GM12872 (cell line): ENCODE measurements around the gene ALKBH3.

Experiments used
- TF ChIP-seq, protein P1 (sequence below): IDR thresholded peaks from 3 replicates; pipeline ENCODE4 v1.5.1; 2011; ENCODE audit warnings: low read depth, mild to moderate bottlenecking, low read length, moderate library complexity; ENCODE audit not compliant: insufficient read depth

ALKBH3 gene

DNA sequence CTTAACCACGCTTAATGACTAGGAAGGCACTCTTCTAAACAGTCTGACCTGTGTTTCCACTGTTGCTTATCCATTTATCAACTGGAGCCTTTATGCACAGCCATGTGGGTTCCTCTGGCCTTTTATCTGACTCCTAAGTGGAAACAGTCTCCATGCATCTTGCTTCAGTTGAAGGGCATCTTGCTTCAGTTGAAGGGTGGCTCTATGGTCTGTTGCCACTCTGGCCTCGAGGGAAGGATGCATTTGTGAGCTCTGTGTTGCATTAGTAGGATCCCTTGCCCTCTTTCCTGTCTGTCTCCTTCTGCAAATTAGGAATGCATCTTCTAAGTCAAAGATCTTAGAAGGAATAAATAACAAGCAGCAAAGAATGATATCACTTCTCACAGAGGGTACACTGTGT lies 36.0 kb downstream of the ALKBH3 start:
- TF ChIP-seq, protein P1, sequence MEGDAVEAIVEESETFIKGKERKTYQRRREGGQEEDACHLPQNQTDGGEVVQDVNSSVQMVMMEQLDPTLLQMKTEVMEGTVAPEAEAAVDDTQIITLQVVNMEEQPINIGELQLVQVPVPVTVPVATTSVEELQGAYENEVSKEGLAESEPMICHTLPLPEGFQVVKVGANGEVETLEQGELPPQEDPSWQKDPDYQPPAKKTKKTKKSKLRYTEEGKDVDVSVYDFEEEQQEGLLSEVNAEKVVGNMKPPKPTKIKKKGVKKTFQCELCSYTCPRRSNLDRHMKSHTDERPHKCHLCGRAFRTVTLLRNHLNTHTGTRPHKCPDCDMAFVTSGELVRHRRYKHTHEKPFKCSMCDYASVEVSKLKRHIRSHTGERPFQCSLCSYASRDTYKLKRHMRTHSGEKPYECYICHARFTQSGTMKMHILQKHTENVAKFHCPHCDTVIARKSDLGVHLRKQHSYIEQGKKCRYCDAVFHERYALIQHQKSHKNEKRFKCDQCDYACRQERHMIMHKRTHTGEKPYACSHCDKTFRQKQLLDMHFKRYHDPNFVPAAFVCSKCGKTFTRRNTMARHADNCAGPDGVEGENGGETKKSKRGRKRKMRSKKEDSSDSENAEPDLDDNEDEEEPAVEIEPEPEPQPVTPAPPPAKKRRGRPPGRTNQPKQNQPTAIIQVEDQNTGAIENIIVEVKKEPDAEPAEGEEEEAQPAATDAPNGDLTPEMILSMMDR, result no peak

- TF ChIP-seq, protein P1, result no peak
Measured at GRCh38 chr11:43917851-43918250, 37.2 kb downstream of the ALKBH3 start.

DNA sequence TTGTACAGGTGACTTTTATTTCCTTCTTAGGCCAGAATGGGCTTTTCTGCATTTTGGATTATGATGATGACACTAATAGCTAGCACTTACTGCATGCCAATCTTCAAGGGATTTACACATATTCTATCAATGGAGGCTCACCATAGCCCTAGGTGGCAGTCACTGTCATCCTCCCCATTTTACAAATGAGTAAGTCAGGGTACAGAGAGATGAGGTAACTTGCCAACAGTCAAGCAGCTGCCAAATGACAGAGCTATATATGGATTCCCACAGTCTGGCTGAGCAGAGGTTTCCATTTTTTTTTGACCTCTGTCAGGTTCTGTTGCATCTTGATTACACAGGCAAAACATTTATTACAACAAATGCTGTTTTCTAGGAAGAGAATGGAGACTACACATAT lies 38.0 kb downstream of the ALKBH3 start:
- TF ChIP-seq, protein P1, result no peak

DNA sequence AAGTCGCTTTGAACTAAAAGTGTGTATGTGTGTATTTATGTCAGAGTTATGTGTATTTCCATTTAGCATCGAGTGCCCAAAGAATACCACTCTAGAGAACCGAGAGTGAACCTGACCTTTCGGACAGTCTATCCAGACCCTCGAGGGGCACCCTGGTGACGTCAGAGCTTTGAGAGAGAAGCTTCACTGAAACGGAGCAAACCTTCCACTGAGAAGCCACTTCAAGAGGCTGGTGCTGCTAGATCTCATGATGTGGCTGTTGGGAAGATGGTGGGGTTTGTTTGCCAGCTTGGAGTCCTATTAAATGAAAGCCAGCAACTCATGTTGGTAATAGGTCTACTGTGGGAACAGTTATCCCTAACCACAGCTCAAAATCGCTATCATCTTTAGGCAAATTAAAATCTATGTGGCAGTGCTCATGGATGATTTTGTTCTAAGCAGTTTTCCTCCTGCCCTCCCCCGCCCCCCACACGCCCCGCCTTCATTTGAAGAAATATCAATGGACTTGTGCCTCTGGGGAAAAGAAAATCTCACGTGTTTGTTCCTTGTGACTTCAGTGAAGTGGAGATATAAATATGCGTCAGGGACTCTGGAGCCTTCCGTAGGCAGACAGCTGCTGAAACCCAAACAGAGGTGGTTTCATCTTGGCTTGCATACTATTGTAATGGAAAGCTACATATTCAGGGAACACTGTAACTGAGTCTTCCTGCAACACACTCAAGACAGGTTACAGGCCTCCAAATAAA lies 39.4 kb downstream of the ALKBH3 start:
- TF ChIP-seq, protein P1, result no peak

DNA sequence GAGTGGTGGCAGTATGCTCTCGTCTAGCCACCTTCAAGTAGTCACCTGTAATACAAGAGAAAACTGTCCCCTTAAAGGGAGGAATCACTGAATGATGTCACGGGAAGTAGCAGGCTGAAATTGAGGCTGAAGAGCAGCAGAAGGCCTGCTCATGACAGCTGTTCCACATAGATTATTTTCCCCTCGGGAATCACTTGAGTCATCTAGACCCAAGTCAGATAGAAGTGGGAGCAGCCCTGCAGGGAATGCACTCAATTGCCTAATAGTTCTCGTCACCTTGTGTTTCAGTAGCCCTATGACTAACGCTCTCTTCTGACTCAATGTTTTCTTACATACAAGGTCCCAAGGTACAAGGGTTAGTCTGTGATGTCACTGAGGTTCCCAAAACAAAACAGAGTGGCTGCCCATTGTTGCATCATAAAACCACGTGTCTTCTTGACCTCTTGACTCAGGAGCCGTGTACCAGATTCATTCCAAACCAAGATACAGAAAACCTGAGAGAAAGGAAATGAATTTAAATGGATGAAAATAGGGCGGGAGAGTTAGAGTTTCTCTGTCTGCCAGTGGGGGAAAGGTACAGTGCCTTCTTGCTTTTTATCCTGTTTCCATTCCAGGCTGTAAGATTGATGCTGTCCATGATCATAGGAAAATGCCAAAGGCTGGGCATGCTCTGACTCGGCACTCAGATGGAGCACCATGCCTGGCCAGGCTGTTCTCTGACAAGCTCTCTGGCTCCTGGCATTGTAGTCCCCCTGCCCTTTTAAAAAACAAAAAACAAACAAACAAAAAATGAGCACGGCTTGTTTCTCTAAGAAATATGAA lies 40.2 kb downstream of the ALKBH3 start:
- TF ChIP-seq, protein P1, result no peak

GRCh38 chr11:43921561-43922294 lies 41.1 kb downstream of the ALKBH3 start:
- TF ChIP-seq, protein P1, result no peak

DNA sequence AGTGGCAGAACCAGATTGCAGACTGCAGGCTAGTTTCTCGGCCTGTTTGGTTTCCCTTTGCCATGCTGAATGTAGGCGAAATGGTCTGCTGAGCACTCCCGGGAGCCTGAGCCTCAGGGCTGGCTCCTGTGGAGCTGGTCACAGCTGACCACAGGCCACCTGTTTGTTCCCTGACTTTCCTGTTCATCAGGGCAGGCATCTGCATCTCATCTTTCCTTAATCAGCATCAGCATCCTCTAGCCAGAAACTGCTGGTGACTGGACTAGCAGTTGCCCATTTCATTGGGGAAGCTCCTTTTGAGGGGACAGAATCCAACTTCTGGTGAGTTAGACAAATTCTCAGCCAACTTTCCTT lies 41.6 kb downstream of the ALKBH3 start:
- TF ChIP-seq, protein P1, result no peak
